WTC11 (cell line): Measurements from ENCODE around the gene ZBTB16. TPM values are rescaled to one million over a fixed set of nuclear protein-coding genes. Genes with fewer than 3 reads are reported as not detected.

Experiments used
- ATAC-seq: fragments of 200-7000 bp; cut with Tn5 transposase; 2 replicates; pipeline ENCODE4 v1.10.0; 2021; ENCODE audit warnings: mild to moderate bottlenecking, moderate library complexity
- CTCF ChIA-PET: fragments of 300-600 bp; sonication (Branson Sonifier 250); formaldehyde crosslinking; loops from one replicate; lab custom pipeline; 2021; ENCODE audit warnings: antibody characterized with exemption; lab: Charles Lee
- POLR2A ChIA-PET: fragments of 350-600 bp; sonication (Branson Sonifier 250); formaldehyde crosslinking; loops from one replicate; lab custom pipeline; 2021; ENCODE audit warnings: antibody characterized with exemption; lab: Charles Lee
- DNase-seq: peaks from one replicate; pipeline ENCODE4 v3.0.0; 2021; ENCODE audit warnings: low spot score
- H3K27ac Mint-ChIP-seq: 2 replicates; pipeline ENCODE4 v1.8.0; 2021; ENCODE audit warnings: mixed read lengths
- H3K27me3 Mint-ChIP-seq: 2 replicates; pipeline ENCODE4 v1.8.0; 2021; ENCODE audit warnings: low read depth, mild to moderate bottlenecking, moderate library complexity, mixed read lengths
- H3K36me3 Mint-ChIP-seq: 2 replicates; pipeline ENCODE4 v1.8.0; 2021; ENCODE audit warnings: mixed read lengths
- H3K4me1 Mint-ChIP-seq: 2 replicates; pipeline ENCODE4 v1.8.0; 2022; ENCODE audit warnings: mixed read lengths
- H3K4me3 Mint-ChIP-seq: 2 replicates; pipeline ENCODE4 v1.8.0; 2021; ENCODE audit warnings: mild to moderate bottlenecking, moderate library complexity, mixed read lengths
- H3K9me3 Mint-ChIP-seq: 2 replicates; pipeline ENCODE4 v1.8.0; 2021; ENCODE audit warnings: mixed read lengths
- CBFB ChIP-seq: sonication (generic); formaldehyde crosslinking; IDR thresholded peaks from 2 replicates; pipeline ENCODE4 v1.8.1; 2022; ENCODE audit warnings: mild to moderate bottlenecking, low read depth, missing genetic modification reagents
- CREM ChIP-seq: sonication (generic); formaldehyde crosslinking; IDR thresholded peaks from 2 replicates; pipeline ENCODE4 v1.8.1; 2022; ENCODE audit warnings: mild to moderate bottlenecking, missing genetic modification reagents, moderate library complexity
- EMX1 ChIP-seq: fragments of 250-450 bp; sonication (Bioruptor Pico); IDR thresholded peaks from 2 replicates; pipeline ENCODE4 v1.8.0; 2021; ENCODE audit warnings: mild to moderate bottlenecking
- ETV6 ChIP-seq: sonication (generic); formaldehyde crosslinking; IDR thresholded peaks from 2 replicates; pipeline ENCODE4 v1.8.1; 2022; ENCODE audit warnings: mild to moderate bottlenecking, missing genetic modification reagents
- GRHL2 ChIP-seq: fragments of 250-450 bp; sonication (Bioruptor Pico); IDR thresholded peaks from 2 replicates; pipeline ENCODE4 v1.8.0; 2022; ENCODE audit warnings: mild to moderate bottlenecking, moderate library complexity; ENCODE audit not compliant: insufficient replicate concordance, severe bottlenecking
- GTF2I ChIP-seq: fragments of 250-450 bp; sonication (Bioruptor Pico); conservative IDR thresholded peaks from 2 replicates; pipeline ENCODE4 v1.4.0; 2021; ENCODE audit warnings: mild to moderate bottlenecking
- OVOL2 ChIP-seq: fragments of 250-450 bp; sonication (Bioruptor Pico); IDR thresholded peaks from 2 replicates; pipeline ENCODE4 v1.9.0; 2021; ENCODE audit warnings: mild to moderate bottlenecking, borderline replicate concordance
- RELA ChIP-seq: sonication (generic); formaldehyde crosslinking; IDR thresholded peaks from 2 replicates; pipeline ENCODE4 v1.8.1; 2022; ENCODE audit warnings: missing genetic modification reagents, mild to moderate bottlenecking, borderline replicate concordance
- RORB ChIP-seq: fragments of 250-450 bp; sonication (Bioruptor Pico); IDR thresholded peaks from 2 replicates; pipeline ENCODE4 v1.9.0; 2021; ENCODE audit warnings: mild to moderate bottlenecking
- SOX15 ChIP-seq: fragments of 250-450 bp; sonication (Bioruptor Pico); IDR thresholded peaks from 2 replicates; pipeline ENCODE4 v1.9.0; 2021; ENCODE audit warnings: mild to moderate bottlenecking
- TEAD4 ChIP-seq: sonication (generic); formaldehyde crosslinking; IDR thresholded peaks from 2 replicates; pipeline ENCODE4 v1.8.0; 2022; ENCODE audit warnings: mild to moderate bottlenecking, missing genetic modification reagents
- ZNF121 ChIP-seq: sonication (generic); formaldehyde crosslinking; IDR thresholded peaks from 2 replicates; pipeline ENCODE4 v1.8.0; 2023; ENCODE audit warnings: missing genetic modification reagents
- ZNF232 ChIP-seq: sonication (generic); formaldehyde crosslinking; IDR thresholded peaks from 2 replicates; pipeline ENCODE4 v1.8.0; 2022; ENCODE audit warnings: mild to moderate bottlenecking, missing genetic modification reagents
- total RNA-seq: library from RNA; stranded (reverse); gene quantifications from 3 replicates; pipeline ENCODE4 v1.2.3, GENCODE V29; 2021
- TF ChIP-seq, protein P1 (sequence below): sonication (generic); formaldehyde crosslinking; IDR thresholded peaks from 2 replicates; pipeline ENCODE4 v1.8.1; 2023; ENCODE audit warnings: mild to moderate bottlenecking, missing genetic modification reagents
- TF ChIP-seq, protein P2 (sequence below): sonication (generic); formaldehyde crosslinking; IDR thresholded peaks from 2 replicates; pipeline ENCODE4 v1.8.0; 2022; ENCODE audit warnings: mild to moderate bottlenecking, missing genetic modification reagents
- TF ChIP-seq, protein P3 (sequence below): fragments of 250-450 bp; sonication (Bioruptor Pico); IDR thresholded peaks from 2 replicates; pipeline ENCODE4 v1.9.0; 2021; ENCODE audit warnings: moderate library complexity, mild to moderate bottlenecking, inconsistent platforms, borderline replicate concordance
- TF ChIP-seq, protein P4 (sequence below): fragments of 200-600 bp; IDR thresholded peaks from 2 replicates; pipeline ENCODE4 v1.8.0; 2022; ENCODE audit warnings: antibody characterized with exemption
- TF ChIP-seq, protein P5 (sequence below): fragments of 250-450 bp; sonication (Bioruptor Pico); IDR thresholded peaks from 2 replicates; pipeline ENCODE4 v1.8.0; 2021; ENCODE audit warnings: mild to moderate bottlenecking
- TF ChIP-seq, protein P6 (sequence below): fragments of 250-450 bp; sonication (Bioruptor Pico); IDR thresholded peaks from 2 replicates; pipeline ENCODE4 v2.1.2; 2022; ENCODE audit warnings: mild to moderate bottlenecking, moderate library complexity
- TF ChIP-seq, protein P7 (sequence below): sonication (generic); formaldehyde crosslinking; conservative IDR thresholded peaks from 2 replicates; pipeline ENCODE4 v1.8.1; 2023; ENCODE audit warnings: mild to moderate bottlenecking, low read depth, missing genetic modification reagents, moderate library complexity
- TF ChIP-seq, protein P8 (sequence below): sonication (generic); formaldehyde crosslinking; IDR thresholded peaks from 2 replicates; pipeline ENCODE4 v1.8.1; 2023; ENCODE audit warnings: mild to moderate bottlenecking, missing genetic modification reagents

The ZBTB16 gene
- total RNA-seq, 1 experiment from 2014 or later: 0.57 TPM

DNA sequence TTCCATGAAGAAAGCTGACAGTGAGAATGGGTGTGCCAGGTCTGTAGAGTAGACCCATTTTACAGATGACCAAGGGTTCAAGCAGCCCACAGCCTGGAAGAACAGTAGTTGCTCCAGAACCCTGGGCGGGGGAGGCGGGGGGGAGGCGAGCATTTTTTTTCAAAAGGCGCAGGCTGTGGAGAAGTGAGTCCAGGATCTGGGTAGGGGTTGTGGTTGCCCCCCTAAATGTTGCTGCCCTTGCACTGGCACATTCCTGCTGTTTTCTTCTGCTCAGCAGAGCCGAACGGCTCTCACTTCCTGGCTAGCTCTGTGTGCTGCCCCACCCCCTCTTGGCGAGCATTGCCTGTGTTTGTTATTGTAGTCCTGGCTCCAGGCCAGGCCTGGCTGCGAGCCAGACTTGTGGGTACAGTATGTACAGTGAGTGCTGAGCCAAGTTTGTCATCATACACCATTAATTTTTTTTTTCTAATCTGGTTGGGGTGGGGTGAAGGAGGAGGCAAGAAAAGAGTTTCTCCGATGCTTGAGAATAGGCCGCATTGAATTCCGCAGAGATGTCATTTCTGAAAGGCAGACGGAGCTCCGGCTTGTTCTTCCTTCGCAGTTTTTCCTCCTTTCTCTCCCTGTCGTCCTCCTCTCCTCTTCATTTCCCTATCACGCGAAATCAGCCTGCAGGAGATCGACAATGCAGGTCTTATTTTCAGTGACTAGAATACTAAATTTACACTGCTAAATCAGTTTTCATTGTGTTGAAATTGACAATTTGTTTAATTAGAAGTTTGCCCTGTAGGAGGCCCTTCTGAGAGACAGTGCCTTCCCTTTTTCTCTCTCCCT lies 100.5 kb downstream of the ZBTB16 start:
- Mint-ChIP-seq H3K27ac (peak overlapping the region; percentile 43; the same call in 1 of the 2 replicates), H3K9me3 (no peaks in the 10 kb centered on the region), H3K27me3 (no peaks in the 10 kb centered on the region; the same call in 1 of the 2 replicates), H3K4me1 (peaks cover 28% of the 10 kb centered on the region), H3K36me3 (no peaks in the 10 kb centered on the region), H3K4me3 (no peak overlapping the region)
- ChIA-PET POLR2A (no interaction called here), CTCF (interaction anchor here (0.8 to 1.2 kb wide), 3 partner anchors 16 to 92 kb away, joined by 3 read pairs; no protein-coding TSS in a partner anchor)
- TF ChIP-seq RORB: no peak
- no peak for TF ChIP-seq CREM (CRISPR knock-in tag)
- TF ChIP-seq ZNF232 (CRISPR knock-in tag): no peak
- no peak for TF ChIP-seq CBFB (CRISPR knock-in tag)
- TF ChIP-seq ETV6 (CRISPR knock-in tag): no peak
- TF ChIP-seq GRHL2 (CRISPR knock-in tag): no peak
- TF ChIP-seq, protein P1, sequence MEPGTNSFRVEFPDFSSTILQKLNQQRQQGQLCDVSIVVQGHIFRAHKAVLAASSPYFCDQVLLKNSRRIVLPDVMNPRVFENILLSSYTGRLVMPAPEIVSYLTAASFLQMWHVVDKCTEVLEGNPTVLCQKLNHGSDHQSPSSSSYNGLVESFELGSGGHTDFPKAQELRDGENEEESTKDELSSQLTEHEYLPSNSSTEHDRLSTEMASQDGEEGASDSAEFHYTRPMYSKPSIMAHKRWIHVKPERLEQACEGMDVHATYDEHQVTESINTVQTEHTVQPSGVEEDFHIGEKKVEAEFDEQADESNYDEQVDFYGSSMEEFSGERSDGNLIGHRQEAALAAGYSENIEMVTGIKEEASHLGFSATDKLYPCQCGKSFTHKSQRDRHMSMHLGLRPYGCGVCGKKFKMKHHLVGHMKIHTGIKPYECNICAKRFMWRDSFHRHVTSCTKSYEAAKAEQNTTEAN: no peak
- TF ChIP-seq, protein P2, sequence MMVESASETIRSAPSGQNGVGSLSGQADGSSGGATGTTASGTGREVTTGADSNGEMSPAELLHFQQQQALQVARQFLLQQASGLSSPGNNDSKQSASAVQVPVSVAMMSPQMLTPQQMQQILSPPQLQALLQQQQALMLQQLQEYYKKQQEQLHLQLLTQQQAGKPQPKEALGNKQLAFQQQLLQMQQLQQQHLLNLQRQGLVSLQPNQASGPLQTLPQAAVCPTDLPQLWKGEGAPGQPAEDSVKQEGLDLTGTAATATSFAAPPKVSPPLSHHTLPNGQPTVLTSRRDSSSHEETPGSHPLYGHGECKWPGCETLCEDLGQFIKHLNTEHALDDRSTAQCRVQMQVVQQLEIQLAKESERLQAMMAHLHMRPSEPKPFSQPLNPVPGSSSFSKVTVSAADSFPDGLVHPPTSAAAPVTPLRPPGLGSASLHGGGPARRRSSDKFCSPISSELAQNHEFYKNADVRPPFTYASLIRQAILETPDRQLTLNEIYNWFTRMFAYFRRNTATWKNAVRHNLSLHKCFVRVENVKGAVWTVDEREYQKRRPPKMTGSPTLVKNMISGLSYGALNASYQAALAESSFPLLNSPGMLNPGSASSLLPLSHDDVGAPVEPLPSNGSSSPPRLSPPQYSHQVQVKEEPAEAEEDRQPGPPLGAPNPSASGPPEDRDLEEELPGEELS (CRISPR knock-in tag): no peak
- no peak for TF ChIP-seq OVOL2 (CRISPR knock-in tag)
- no peak for TF ChIP-seq ZNF121 (CRISPR knock-in tag)
- TF ChIP-seq, protein P3, sequence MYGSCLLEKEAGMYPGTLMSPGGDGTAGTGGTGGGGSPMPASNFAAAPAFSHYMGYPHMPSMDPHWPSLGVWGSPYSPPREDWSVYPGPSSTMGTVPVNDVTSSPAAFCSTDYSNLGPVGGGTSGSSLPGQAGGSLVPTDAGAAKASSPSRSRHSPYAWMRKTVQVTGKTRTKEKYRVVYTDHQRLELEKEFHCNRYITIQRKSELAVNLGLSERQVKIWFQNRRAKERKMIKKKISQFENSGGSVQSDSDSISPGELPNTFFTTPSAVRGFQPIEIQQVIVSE (CRISPR knock-in tag): no peak
- no peak for TF ChIP-seq RELA (CRISPR knock-in tag)
- TF ChIP-seq, protein P4, sequence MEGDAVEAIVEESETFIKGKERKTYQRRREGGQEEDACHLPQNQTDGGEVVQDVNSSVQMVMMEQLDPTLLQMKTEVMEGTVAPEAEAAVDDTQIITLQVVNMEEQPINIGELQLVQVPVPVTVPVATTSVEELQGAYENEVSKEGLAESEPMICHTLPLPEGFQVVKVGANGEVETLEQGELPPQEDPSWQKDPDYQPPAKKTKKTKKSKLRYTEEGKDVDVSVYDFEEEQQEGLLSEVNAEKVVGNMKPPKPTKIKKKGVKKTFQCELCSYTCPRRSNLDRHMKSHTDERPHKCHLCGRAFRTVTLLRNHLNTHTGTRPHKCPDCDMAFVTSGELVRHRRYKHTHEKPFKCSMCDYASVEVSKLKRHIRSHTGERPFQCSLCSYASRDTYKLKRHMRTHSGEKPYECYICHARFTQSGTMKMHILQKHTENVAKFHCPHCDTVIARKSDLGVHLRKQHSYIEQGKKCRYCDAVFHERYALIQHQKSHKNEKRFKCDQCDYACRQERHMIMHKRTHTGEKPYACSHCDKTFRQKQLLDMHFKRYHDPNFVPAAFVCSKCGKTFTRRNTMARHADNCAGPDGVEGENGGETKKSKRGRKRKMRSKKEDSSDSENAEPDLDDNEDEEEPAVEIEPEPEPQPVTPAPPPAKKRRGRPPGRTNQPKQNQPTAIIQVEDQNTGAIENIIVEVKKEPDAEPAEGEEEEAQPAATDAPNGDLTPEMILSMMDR: no peak
- TF ChIP-seq, protein P5, sequence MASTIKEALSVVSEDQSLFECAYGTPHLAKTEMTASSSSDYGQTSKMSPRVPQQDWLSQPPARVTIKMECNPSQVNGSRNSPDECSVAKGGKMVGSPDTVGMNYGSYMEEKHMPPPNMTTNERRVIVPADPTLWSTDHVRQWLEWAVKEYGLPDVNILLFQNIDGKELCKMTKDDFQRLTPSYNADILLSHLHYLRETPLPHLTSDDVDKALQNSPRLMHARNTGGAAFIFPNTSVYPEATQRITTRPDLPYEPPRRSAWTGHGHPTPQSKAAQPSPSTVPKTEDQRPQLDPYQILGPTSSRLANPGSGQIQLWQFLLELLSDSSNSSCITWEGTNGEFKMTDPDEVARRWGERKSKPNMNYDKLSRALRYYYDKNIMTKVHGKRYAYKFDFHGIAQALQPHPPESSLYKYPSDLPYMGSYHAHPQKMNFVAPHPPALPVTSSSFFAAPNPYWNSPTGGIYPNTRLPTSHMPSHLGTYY (CRISPR knock-in tag): no peak
- TF ChIP-seq, protein P6, sequence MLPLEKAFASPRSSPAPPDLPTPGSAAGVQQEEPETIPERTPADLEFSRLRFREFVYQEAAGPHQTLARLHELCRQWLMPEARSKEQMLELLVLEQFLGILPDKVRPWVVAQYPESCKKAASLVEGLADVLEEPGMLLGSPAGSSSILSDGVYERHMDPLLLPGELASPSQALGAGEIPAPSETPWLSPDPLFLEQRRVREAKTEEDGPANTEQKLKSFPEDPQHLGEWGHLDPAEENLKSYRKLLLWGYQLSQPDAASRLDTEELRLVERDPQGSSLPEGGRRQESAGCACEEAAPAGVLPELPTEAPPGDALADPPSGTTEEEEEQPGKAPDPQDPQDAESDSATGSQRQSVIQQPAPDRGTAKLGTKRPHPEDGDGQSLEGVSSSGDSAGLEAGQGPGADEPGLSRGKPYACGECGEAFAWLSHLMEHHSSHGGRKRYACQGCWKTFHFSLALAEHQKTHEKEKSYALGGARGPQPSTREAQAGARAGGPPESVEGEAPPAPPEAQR (CRISPR knock-in tag): no peak
- ATAC-seq: peak; percentile 82
- DNase-seq: peak; percentile 47

DNA sequence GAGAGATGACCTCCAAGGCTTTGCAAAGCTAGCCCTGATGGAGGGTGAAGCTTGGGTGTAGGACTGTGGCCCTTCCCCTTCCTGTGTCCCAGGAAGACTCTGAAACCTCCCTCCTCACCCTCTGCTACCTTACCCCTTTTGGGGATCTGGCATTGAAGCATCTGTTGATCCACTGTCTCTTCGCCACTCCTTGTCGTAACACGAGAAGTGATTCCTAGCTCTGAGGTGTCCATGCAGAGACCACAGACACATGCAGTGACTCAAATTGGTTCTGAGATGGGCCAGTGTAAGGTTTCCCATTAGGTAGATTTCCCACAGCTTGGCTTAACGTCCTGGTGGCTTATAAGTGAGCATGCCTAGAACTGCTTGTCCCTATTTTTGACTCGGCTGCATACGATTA lies 101.4 kb downstream of the ZBTB16 start:
- H3K36me3 Mint-ChIP-seq: no peaks in the 10 kb centered on the region
- DNase-seq (no peak), ATAC-seq (no peak)
- POLR2A ChIA-PET: no interaction called here
- no peaks in the 10 kb centered on the region for H3K9me3 Mint-ChIP-seq
- CTCF ChIA-PET: no interaction called here
- peaks cover 28% of the 10 kb centered on the region for H3K4me1 Mint-ChIP-seq
- H3K4me3 Mint-ChIP-seq: no peak overlapping the region
- no peak overlapping the region for H3K27ac Mint-ChIP-seq
- no peaks in the 10 kb centered on the region; the same call in 1 of the 2 replicates for H3K27me3 Mint-ChIP-seq
- TF ChIP-seq, protein P7, sequence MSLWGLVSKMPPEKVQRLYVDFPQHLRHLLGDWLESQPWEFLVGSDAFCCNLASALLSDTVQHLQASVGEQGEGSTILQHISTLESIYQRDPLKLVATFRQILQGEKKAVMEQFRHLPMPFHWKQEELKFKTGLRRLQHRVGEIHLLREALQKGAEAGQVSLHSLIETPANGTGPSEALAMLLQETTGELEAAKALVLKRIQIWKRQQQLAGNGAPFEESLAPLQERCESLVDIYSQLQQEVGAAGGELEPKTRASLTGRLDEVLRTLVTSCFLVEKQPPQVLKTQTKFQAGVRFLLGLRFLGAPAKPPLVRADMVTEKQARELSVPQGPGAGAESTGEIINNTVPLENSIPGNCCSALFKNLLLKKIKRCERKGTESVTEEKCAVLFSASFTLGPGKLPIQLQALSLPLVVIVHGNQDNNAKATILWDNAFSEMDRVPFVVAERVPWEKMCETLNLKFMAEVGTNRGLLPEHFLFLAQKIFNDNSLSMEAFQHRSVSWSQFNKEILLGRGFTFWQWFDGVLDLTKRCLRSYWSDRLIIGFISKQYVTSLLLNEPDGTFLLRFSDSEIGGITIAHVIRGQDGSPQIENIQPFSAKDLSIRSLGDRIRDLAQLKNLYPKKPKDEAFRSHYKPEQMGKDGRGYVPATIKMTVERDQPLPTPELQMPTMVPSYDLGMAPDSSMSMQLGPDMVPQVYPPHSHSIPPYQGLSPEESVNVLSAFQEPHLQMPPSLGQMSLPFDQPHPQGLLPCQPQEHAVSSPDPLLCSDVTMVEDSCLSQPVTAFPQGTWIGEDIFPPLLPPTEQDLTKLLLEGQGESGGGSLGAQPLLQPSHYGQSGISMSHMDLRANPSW (CRISPR knock-in tag): no peak
- TF ChIP-seq GRHL2 (CRISPR knock-in tag): no peak
- no peak for TF ChIP-seq GTF2I (CRISPR knock-in tag)
- TF ChIP-seq EMX1: no peak
- TF ChIP-seq, protein P8, sequence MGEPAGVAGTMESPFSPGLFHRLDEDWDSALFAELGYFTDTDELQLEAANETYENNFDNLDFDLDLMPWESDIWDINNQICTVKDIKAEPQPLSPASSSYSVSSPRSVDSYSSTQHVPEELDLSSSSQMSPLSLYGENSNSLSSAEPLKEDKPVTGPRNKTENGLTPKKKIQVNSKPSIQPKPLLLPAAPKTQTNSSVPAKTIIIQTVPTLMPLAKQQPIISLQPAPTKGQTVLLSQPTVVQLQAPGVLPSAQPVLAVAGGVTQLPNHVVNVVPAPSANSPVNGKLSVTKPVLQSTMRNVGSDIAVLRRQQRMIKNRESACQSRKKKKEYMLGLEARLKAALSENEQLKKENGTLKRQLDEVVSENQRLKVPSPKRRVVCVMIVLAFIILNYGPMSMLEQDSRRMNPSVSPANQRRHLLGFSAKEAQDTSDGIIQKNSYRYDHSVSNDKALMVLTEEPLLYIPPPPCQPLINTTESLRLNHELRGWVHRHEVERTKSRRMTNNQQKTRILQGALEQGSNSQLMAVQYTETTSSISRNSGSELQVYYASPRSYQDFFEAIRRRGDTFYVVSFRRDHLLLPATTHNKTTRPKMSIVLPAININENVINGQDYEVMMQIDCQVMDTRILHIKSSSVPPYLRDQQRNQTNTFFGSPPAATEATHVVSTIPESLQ (CRISPR knock-in tag): no peak
- TF ChIP-seq TEAD4 (CRISPR knock-in tag): no peak
- no peak for TF ChIP-seq SOX15 (CRISPR knock-in tag)
